ENCODE results near the gene ADM2.
"Not testable (repeated sequence)": the region's sequence is repeated elsewhere in the genome, so short reads cannot be mapped to it uniquely, and the experiment has no call there.

The ADM2 gene, protein sequence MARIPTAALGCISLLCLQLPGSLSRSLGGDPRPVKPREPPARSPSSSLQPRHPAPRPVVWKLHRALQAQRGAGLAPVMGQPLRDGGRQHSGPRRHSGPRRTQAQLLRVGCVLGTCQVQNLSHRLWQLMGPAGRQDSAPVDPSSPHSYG

DNA sequence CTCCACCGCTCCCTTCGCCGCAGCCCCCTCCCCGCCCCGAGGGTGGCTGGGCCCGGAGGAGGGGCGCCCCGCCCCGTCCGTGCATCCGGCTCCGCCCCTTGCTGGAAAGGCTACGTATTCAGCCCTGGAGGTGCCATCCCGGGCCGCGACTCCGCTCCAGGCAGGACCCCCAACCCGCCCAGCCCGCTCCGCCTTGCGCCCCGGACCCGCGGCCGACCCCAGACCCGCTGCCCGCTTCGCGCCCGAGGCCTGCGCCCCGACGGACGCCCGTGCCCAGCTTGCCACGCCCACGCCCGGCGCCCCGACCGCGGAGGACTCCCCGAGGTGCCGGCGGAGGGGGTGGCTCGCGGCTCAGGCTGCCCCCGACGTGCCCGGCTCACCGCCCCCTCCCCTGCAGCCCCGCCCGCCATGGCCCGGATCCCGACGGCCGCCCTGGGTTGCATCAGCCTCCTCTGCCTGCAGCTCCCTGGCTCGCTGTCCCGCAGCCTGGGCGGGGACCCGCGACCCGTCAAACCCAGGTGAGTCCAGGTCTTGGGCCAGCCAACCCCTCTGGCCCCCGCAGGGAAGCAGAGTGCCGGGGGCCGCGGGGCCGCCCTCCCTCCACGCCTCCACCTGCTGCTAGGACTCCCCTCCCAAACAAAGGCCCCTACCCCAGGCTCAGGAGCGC, at the start of gene ADM2:
Gene ADM2 (plus strand): TSS at position 104 of the 667 bp plus-strand sequence. CDS start 305 bp downstream, at position 409.
- no peak for DNase-seq

DNA sequence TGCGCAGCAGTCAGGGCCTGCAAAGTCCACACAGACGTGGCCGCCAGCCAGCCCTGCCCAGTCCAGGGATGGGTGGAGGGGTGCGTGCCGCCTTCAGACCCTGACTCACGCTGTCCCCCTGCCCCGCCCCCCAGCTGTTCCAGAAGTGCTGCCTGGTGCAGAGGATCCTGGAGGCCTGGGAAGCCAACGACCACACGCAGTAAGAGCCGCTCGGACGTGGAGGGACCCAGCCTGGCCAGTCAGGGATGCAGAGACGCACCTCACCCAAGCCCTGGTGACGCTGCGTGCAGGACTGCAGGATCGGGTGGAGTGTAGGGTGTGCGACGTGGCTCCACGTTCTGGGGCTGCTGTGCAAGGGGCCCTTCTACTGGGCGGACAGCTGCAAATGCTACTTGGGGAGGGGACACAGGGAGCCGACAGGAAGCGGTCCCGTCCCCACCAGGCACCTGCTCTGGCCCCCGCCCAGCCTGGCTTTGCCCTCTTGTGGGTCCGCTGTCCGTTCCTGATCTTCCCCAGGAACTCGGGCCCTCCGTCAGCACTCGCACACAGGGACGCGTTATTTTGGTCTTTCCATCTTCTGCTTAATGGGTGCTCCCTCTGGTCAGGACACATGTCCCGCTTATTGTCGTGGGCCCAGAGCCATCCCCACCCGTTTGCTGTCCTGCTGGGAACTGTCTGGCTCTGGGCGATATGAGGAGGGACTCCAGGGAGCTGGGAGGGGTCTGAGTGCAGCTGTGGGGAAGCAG, 49.0 kb upstream of the ADM2 start:
- DNase-seq: no peak

DNA sequence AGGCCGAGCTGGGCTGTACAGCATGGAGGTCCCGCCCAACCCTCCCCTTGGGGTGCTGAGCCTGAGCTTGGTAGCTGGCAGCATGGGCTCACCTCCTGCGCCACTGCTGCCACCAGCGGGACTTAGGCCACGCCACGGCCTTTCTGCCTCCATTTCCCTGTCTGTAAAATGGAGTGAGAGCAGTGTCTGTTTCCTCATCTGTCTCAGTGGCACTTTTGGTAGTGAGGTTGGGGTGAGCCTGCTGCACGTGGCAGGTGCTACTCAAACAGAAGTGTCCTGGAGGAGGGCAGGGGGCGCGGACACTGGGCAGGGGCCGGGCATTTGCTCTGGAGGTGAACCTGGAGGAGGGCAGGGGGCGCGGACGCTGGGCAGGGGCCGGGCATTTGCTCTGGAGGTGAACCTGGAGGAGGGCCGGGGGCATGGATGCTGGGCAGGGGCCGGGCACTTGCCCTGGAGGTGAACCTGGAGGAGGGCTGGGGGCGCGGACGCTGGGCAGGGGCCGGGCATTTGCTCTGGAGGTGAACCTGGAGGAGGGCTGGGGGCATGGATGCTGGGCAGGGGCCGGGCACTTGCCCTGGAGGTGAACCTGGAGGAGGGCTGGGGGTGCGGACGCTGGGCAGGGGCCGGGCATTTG, 48.3 kb upstream of the ADM2 start:
- not testable (repeated sequence) for DNase-seq

DNA sequence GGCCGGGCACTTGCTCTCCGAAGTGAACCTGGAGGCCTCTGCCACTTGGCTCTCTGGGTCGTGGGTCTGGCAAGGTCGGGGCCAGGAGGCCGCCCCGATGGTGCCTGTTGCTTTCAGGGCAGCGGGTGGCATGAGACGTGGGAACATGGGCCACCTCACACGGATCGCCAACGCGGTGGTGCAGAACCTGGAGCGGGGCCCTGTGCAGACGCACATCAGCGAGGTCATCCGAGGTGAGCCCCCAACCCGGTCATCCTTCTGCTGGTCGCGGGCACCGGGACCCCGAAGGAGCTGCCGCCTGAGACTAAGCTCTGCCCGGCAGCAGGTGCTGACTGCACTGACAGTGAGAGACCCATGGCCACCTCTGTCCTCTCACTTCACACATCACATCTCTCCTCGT, 46.5 kb upstream of the ADM2 start:
- DNase-seq: no peak

DNA sequence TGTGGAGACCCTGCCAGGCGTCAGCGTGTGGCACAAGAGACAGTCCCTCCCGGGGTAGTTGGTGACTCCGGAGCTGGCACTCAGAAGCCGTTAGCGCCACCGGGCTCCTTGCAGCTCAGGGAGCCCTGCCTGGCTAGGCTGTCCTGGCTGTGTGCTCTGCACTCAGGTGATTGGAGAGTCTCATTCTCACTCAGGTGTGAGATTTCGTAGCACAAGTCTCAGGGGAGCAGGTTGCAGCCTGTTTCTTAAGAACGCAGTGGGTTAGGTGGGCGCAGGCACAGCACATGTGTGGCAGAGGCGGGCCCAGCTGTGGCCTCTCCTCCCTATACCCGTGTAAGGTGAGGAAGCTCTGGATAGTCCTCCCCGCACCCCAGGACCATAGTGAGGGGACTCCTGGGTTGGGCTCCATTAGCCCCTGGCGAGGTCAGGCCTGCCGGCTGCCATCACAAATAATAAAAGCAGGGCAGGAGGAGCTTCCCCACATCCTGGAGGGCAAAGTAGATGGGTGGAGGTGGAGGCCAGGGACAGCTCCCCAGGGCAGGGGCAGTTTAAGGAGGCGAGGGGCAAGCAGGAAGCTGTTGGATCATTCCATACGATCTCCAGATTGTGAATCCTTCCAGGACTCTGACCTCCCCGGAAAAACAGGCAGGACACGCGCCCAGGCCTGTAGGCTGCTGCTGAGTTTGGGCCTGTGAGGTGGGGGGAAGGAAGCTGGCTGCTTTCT, 45.9 kb upstream of the ADM2 start:
- no peak for DNase-seq

DNA sequence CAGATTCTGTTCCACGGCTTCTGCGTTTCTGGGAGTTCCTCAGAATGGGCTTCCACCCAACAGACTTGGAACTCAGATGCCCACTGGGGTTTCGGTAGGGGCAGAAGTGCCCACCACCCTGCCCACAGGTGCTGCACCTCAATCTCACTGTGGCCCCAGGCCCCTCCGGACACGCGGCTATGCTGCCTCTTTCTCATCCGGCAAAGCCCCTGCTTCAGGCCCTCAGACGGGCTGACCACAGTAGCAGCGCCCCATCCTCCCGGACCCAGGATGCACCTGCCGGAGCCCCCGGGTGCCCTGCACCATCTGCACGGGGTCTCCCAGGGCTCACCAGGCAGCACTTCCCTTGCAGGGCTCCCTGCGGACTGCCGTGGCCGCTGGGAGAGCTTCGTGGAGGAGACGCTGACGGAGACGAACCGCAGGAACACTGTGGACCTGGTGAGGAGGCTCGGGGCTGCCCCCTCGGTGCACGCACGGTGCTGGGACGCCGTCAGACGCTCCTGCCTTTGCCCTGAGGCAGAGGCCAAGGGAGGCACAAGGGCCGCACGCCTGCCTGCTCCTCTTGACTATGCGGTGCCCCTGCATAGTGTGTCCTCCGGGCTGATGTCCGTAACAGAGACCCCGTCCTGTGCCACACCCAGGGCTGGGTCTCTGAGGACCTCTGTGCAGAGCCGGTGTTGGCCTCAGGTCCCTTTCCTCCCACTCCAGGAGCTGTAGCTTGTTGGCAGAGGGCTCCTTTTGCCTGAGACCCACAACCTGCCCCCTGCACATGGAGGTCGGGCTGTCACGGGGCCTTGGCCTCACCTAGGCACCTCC, 45.1 kb upstream of the ADM2 start:
- no peak for DNase-seq

DNA sequence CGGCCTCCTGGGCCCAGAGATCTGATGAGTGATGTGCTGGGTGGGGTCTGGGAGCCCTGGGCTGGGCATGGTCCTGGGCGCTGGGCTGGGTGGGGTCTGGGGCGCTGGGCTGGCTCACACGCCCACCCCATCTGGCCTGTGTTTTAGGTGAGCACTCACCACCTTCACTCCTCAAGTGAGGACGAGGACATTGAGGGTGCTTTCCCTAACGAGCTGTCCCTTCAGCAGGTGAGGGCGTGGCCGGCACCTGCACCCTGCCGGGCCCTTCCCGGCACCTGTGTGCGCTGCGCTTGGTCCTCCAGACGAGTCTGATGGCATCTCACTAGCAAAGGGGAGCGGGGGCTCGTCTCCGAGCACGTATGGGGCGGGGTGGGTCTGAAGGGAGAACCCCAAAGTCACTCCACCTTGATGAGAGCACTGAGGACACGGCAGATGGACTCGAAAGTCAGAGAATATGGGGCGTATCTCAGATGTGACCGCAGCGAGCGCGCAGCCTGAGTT, 44.5 kb upstream of the ADM2 start:
- DNase-seq: no peak

DNA sequence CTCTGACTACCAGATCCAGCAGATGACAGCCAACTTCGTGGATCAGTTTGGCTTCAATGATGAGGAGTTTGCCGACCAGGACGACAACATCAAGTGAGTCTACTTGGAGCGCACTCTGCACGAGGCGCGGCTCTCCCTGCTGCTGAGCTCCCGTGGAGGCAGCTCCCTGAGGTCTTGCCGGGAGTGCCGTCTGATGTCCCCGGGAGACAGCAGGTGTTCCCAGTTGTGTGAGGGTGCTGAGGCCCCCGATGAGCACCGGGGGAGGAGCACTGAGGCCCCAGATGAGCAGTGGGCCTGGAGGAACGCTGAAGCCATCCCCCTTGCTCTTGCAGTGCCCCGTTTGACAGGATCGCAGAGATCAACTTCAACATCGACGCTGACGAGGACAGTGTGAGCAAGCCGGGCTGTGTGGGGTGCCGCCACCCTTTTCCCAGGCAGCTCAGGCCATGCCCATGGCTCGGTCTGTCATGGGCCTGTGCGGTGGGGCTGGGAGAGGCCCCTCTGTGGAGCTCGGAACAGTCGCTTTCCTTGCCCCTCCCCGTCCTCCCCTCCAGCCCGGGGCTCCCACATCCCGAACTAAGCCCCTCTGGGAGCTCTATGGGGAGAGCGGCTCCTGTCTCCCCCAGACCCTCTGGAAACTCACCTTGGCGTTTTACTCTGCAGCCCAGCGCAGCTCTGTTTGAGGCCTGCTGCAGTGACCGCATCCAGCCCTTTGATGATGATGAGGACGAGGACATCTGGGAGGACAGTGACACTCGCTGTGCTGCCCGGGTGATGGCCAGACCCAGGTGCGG, 43.6 kb upstream of the ADM2 start:
- no peak for DNase-seq

DNA sequence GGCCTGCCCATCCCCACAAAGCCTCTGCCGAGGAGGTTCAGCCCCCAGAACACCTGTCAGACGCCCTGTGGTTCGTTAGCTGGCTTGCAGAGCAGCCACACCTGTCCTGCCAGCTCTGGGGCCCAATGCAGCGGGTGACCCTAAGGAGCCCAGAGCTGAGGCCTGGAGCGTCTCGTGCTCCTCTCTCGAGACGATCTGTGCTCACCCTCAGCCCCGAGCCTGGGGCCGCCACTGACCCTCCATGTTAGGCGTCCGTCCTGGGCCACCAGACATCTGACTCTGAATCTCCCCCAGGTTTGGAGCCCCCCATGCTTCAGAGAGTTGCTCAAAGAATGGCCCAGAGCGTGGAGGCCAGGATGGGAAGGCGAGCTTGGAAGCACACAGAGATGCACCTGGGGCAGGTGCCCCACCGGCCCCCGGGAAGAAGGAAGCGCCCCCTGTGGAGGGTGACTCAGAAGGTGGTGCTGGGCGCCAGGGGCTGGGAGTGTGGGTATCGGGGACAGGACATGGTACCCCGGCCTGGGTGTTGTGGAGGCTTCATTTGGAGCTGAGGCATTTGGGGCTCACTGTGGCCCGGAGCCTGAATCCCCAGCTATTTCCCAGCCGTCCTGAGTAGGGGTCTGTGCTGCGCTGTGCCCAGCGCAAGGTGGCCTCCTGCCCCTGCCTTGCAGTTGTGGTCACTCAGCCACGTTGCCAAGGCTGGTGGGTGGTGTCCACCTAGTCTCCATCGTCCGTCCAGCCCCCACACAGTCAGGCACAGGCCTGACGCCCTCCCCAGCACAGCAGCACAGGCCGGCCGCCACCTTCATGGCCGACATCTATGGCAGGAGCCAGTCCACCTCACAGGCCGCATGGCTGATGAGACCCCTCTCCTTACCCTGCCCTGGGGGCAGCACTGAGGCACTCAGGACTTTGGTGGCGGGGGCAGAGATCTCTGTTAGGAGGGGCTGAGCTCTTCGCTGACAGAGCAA, 42.8 kb upstream of the ADM2 start:
- no peak for DNase-seq

DNA sequence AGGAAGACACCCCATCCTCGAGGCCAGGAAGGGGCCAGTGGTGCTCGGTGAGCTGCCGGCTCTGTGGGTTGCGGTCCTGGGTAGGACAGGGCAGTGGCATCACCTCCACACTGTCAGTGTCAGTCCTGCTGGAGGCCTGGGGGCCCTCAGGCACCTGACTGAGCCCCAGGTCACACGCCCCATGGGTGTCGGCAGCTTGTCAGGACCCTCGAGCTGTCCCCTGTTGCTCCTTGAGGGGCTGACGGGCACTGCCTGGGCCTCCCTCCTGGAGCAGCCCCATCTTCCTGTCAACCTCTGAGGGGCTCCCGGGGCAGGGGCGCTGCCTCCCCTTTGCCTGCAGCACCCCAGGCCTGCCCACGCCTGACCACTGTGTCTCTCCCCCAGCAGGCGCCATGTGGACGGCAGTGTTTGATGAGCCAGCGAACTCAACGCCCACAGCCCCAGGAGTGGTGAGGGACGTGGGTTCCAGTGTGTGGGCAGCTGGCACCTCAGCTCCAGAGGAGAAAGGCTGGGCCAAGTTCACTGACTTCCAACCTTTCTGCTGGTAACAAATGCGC, 42.0 kb upstream of the ADM2 start:
- DNase-seq: no peak

DNA sequence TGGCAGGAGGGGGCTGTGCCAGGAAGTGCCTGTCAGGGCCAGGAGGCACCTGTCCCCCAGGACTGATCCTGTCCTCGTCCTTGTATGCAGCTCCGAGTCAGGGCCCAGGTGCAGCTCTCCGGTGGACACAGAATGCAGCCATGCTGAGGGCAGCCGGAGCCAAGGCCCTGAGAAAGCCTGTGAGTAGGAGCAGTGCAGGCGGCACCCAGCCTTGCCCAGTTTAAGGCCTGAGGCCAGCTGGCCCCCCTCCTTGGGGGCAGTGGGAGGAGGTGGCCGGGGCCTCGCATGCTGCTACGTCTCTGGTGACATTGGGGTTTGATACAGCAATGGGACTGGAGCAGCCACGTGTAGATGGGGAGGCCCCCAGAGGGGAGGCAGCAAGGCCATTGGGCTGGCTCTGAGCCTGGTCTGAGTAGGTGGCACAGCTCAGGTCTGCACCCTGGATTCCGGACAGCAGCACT, 41.4 kb upstream of the ADM2 start:
- no peak for DNase-seq

DNA sequence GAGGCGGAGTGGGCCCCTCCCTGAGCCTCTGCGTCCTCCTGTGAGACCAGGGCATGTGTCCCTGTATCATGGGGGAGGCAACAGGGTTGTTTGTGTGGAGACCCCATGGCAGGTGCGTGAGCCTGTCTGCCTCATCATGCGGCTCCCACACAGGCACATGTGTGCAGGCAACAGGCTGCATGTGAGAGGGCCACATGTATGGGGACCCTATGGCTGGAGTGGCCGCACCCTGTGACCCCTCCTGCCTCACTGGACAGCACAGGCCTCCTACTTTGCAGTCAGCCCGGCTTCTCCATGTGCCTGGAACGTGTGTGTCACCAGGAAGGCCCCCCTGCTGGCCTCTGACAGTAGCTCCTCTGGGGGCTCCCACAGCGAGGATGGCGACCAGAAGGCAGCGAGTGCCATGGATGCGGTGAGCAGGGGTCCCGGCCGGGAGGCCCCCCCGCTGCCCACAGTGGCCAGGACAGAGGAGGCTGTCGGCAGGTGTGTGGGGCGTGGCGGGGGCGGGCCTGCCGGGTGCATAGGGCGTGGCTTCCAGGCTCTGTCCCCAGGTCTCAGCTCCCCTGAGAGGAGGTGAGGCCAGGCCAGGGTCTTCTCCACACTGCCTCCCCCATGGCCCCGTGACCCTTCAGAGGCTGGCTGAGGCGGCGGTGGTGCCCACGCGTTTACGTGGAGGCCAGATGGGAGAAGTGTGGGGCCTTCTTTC, 40.6 kb upstream of the ADM2 start:
- no peak for DNase-seq

DNA sequence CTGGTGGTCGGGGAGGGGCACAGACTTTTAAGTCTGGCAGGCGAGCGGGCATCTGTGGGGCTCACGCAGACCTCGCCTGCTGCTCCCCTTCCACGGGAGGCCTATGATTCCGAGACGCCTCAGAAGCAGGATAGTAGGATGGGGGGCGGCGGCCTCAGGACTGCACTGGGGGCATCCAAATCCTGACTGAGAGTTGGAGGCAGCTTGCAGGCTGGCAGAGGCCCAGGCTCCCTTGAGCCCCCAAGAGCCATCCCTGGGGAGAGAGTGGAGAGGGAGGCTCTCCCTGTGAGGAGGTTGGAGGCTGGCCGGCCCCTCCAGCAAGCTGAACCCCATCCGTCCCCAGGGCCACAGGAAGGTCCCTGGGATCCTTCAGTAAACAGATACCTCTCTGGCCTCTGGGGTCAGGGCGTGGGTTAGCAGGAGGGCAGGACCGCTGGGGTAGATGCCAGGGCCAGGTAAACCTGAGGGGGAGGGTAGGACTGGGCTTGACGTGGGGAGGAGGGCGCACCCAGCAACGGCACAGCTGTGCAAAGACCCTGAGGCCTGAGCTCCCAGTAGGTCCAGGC, 39.8 kb upstream of the ADM2 start:
- DNase-seq: no peak

DNA sequence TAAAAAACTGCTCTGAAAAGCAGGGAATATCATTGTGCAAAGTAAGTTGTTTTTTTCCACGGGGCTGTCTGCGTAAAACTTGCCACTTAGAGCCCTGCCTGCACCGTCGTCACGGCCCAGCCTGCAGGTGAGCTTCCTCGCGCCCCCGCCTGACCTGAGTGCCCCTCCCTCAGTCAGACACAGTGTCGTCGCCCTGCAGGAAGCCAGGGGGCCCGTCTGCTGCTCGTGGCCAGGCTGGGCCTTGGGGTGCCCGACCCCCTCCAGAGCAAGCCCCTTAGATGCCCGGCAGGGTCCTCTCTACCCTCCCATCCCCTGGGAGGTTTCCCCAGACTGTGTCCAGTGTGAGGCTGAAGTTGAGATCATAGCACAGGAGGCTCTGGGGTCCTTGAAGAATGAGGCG, 38.1 kb upstream of the ADM2 start:
- no peak for DNase-seq

DNA sequence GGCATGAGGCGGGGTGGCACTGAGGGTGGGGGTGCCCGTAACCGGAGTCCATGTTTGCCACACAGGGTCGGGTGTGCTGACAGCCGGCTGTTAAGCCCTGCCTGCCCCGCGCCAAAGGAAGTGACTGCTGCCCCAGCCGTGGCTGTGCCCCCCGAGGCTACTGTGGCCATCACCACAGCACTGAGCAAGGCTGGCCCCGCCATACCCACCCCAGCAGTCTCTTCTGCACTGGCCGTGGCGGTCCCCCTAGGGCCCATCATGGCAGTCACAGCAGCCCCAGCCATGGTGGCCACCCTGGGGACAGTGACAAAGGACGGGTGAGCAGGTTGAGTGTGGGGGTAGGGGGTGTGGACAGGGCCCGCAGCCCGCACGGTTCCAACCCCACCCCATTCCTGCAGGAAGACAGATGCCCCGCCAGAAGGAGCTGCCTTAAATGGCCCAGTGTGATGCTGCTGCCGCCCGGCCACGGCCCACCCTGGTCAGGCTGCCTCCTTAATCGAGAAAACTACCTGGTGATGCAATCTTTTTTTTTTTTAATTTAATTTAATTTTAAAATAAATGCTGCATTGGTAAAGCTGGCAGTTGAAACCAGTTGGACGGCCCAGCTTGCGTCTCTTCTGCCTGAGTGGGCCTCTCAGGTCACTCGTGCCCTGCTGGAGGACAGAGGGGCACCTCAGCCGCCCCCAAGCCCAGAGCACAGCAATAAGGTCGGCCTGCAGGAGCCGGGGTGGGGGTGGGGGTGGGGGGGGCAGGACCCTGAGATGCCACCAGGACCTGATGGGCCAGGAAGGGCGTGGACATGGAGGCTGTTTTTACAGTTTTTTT, 37.3 kb upstream of the ADM2 start:
- no peak for DNase-seq

DNA sequence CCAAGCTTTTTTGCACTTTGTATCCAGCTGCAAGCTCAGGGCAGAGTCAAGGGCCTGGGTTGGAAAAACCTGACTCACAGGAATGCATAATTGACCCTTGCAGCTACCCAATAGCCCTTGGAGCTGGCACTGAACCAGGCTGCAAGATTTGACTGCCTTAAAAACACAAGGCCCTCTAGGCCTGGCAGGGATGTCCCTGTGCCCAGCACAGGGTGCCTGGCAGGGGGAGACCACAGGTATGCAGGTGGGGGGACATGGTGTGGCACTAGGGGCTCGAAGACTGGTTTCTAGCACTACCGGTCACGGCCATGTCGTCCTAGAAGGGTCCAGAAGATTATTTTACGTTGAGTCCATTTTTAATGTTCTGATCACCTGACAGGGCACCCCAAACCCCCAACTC, 36.7 kb upstream of the ADM2 start:
- no peak for DNase-seq

DNA sequence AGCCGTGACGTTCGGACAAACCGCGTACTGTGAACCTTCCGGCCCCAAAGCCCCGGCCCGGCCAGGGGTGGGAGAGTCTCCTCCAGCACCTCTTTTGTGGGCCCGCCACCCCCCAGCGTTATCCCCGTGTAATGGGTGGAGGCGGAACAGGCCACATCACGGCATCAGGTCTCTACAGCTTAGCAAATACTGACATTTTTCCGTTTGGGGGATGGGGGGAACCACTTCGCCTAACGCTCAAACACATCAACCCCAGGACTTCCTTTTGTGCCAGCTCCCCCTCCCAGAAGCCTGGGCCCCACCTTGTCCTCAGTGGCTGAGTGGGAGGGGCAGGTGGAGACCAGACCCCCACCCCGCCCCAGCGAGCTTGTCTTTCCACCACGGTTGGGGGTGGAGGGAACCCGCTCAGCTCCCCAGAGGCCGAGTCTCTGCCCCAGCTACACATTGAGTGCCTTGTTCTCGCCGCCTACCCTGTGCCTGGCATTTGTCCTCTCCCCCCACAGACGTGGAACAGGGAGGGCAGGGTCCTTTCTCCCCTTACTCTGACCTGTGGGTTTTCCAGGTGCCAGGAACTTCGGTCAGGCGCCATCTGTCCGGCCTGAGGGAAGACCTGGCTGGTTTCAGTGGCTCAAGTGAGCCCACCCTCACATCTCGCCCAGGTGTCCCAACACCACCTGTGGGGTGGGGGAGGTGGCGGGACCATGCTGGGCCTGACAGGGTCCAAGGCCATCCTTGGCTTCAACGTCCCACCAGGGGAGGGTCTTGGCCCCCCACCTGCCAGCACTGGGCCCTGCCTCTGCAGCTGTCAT, 36.1 kb upstream of the ADM2 start:
- DNase-seq: no peak
